ENCODE measurements around the gene ABI3BP.
"Not testable (repeated sequence)": the region's sequence is repeated elsewhere in the genome, so short reads cannot be mapped to it uniquely, and the experiment has no call there.

The ABI3BP gene

DNA sequence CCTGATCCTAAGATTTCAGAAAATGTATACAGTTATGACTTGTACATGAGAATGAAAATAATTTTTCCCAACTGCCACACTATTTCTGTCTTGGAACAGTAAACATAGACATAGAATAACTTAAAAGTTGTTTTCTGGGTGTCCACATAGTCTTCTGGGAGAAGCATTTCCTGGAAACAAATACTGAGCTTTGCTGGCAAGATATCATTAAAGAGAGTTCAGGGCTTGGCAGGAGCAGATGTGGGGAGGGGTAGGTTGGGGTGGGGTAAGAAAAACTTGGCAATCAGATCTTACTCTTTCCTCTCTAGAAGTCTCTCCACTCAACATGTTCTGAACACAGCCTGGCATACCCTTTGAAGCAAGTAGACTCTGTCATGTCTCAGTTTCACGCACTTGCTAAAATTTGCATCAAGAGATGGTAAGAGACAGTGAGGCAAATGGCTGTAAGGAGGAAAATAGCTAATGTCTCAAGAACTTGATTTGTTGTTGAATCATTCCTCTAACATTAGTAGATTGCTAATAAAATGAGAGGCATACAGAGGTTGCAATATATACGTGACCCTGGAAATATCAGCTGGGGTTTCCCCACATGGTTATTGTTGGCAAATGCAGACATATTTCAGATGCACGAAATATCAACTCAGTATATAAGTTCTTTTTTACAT, 27.3 kb upstream of the ABI3BP start:
- Histone ChIP-seq H3K36me3 (ENCODE audit: control insufficient read depth, insufficient read depth, low read length) (no peaks in the 10 kb centered on the region), H3K4me1 (ENCODE audit: control insufficient read depth, insufficient read depth, low read length, poor library complexity, severe bottlenecking) (no peaks in the 10 kb centered on the region), H3K9me3 (ENCODE audit: control insufficient read depth, low read length) (no peaks in the 10 kb centered on the region), H3K4me3 (ENCODE audit: insufficient read depth, low read depth, low read length, poor library complexity, severe bottlenecking) (no peak overlapping the region), H3K27me3 (replicated peaks; ENCODE audit: control insufficient read depth, insufficient read depth, low read length, poor library complexity, severe bottlenecking) (no peaks in the 10 kb centered on the region), H3K27ac (ENCODE audit: insufficient read depth, low read length, poor library complexity, severe bottlenecking) (no peak overlapping the region)
- no peak for DNase-seq

DNA sequence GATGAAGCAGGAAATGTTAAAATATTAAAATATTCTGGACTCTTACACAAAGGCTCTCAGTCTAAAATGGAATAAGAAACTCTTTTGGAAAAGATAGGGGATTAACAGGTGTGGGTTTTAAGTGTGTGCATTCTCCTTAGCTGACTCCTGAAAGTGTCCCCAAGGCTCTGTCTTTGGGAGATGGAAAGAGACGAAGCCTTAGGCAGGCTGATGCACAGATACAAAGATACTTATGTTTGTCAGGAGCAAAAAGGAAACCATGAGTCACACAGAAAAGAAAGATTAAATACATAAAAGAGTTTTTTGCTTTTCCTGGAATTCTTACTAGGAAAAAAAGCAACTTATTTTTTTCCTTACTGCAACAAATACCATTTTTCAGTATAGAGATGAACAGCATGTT, 23.8 kb upstream of the ABI3BP start:
- Histone ChIP-seq H3K36me3 (ENCODE audit: control insufficient read depth, insufficient read depth, low read length) (no peaks in the 10 kb centered on the region), H3K4me1 (ENCODE audit: control insufficient read depth, insufficient read depth, low read length, poor library complexity, severe bottlenecking) (no peaks in the 10 kb centered on the region), H3K27me3 (replicated peaks; ENCODE audit: control insufficient read depth, insufficient read depth, low read length, poor library complexity, severe bottlenecking) (no peaks in the 10 kb centered on the region), H3K27ac (ENCODE audit: insufficient read depth, low read length, poor library complexity, severe bottlenecking) (no peak overlapping the region), H3K4me3 (ENCODE audit: insufficient read depth, low read depth, low read length, poor library complexity, severe bottlenecking) (no peak overlapping the region), H3K9me3 (ENCODE audit: control insufficient read depth, low read length) (no peaks in the 10 kb centered on the region)
- no peak for DNase-seq

DNA sequence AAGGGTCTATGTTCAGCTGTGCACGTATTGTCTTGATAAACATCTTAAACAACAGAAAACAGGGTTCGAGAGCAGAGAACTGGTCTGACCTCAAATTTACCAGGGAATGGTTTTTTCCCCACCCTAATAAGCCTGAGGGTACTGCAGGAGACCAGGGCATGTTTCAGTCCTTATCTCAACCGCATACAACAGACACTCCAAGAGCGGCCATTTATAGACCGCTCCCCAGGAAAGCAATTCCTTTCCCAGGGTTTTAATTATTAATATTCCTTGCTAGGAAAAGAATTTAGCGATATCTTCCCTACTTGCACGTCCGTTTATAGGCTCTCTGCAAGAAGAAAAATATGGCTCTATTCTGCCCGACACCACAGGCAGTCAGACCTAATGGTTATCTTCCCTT, 19.1 kb upstream of the ABI3BP start:
- not testable (repeated sequence) for H3K36me3 ChIP-seq (ENCODE audit: control insufficient read depth, insufficient read depth, low read length); H3K9me3 ChIP-seq (ENCODE audit: control insufficient read depth, low read length); H3K27ac ChIP-seq (ENCODE audit: insufficient read depth, low read length, poor library complexity, severe bottlenecking); H3K27me3 ChIP-seq (replicated peaks; ENCODE audit: control insufficient read depth, insufficient read depth, low read length, poor library complexity, severe bottlenecking); H3K4me3 ChIP-seq (ENCODE audit: insufficient read depth, low read depth, low read length, poor library complexity, severe bottlenecking); H3K4me1 ChIP-seq (ENCODE audit: control insufficient read depth, insufficient read depth, low read length, poor library complexity, severe bottlenecking); DNase-seq

DNA sequence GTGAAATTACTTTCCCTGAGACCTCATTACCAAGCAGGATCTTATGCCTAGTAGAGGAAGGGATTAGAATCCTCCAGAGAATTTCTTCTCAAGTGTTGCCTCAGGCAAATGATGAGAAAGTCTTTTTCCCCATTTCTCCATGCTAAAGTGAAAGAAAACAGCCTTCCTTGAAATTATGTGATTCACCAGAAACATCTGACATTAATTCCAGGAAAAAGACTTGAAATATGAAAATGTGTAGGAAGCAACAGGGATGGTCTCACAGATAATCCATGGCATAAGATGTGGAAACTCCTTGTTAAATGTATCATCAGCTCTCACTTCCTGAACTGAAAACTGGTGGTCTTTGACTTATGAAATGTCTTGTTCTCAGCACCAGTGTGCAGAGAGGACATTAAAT, 17.9 kb upstream of the ABI3BP start:
- Histone ChIP-seq H3K27ac (ENCODE audit: insufficient read depth, low read length, poor library complexity, severe bottlenecking) (no peak overlapping the region), H3K4me1 (ENCODE audit: control insufficient read depth, insufficient read depth, low read length, poor library complexity, severe bottlenecking) (no peaks in the 10 kb centered on the region), H3K27me3 (replicated peaks; ENCODE audit: control insufficient read depth, insufficient read depth, low read length, poor library complexity, severe bottlenecking) (no peaks in the 10 kb centered on the region), H3K9me3 (ENCODE audit: control insufficient read depth, low read length) (no peaks in the 10 kb centered on the region), H3K36me3 (ENCODE audit: control insufficient read depth, insufficient read depth, low read length) (no peaks in the 10 kb centered on the region), H3K4me3 (ENCODE audit: insufficient read depth, low read depth, low read length, poor library complexity, severe bottlenecking) (no peak overlapping the region)
- DNase-seq = no peak

DNA sequence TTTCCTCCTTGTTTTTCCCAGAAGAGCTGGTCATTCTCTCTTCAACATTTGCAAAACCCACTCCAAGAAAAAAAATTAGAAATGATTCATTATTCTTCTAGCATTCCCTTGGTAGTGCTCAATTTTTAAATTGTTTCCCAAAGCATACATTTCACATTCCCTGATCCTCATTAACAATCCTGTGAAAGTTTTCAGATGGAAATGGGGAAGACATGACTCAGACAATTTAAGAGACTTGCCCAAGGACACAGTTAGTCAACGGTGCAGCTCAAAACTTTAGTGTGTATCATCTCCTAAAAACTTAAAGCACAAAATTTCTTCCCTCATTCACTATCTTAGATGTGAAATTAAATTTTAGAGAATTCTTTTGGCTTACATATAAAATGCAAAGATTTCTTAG, 17.1 kb upstream of the ABI3BP start:
- Histone ChIP-seq H3K4me3 (ENCODE audit: insufficient read depth, low read depth, low read length, poor library complexity, severe bottlenecking) (no peak overlapping the region), H3K36me3 (ENCODE audit: control insufficient read depth, insufficient read depth, low read length) (no peaks in the 10 kb centered on the region), H3K27me3 (replicated peaks; ENCODE audit: control insufficient read depth, insufficient read depth, low read length, poor library complexity, severe bottlenecking) (no peaks in the 10 kb centered on the region), H3K27ac (ENCODE audit: insufficient read depth, low read length, poor library complexity, severe bottlenecking) (no peak overlapping the region), H3K4me1 (ENCODE audit: control insufficient read depth, insufficient read depth, low read length, poor library complexity, severe bottlenecking) (no peaks in the 10 kb centered on the region), H3K9me3 (ENCODE audit: control insufficient read depth, low read length) (no peaks in the 10 kb centered on the region)
- no peak for DNase-seq

DNA sequence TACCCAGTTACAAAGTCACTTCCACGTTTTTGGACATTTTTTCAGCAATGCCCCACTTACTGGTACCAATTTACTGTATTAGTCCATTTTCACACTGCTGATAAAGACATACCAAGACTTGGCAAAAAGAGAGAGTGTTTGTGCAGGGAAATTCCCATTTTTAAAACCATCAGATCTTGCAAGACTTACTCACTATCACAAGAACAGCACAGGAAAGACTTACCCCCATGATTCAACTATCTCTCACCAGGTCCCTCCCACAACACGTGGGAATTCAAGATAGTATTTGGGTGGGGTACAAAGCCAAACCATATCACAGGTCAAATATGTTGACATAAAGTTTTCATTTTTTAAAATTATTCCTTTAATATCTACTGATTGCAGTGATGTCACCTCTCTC, 16.2 kb upstream of the ABI3BP start:
- H3K4me3 ChIP-seq (ENCODE audit: insufficient read depth, low read depth, low read length, poor library complexity, severe bottlenecking) = no peak overlapping the region
- H3K27ac ChIP-seq (ENCODE audit: insufficient read depth, low read length, poor library complexity, severe bottlenecking) = no peak overlapping the region
- no peaks in the 10 kb centered on the region for H3K27me3 ChIP-seq (replicated peaks; ENCODE audit: control insufficient read depth, insufficient read depth, low read length, poor library complexity, severe bottlenecking)
- no peaks in the 10 kb centered on the region for H3K36me3 ChIP-seq (ENCODE audit: control insufficient read depth, insufficient read depth, low read length)
- H3K4me1 ChIP-seq (ENCODE audit: control insufficient read depth, insufficient read depth, low read length, poor library complexity, severe bottlenecking) = no peaks in the 10 kb centered on the region
- H3K9me3 ChIP-seq (ENCODE audit: control insufficient read depth, low read length) = no peaks in the 10 kb centered on the region
- DNase-seq = no peak

DNA sequence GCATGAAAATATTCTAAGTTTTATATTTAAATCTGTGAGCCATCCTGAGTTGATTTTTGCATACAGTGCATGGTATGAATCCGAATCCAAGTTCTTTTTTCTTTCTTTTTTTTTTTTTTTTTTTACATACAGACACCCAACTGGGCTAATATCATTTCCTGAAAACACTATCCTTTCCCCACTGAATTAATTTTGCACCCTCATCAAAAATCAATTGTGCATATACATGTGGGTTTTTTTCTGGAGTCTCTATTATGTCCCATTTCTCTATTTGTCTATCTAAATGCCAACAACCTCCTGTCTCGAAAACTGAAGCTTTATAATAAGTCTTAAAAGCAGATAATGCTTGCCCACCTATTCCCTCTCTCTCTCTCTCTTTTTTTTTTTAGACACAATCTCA, 5.9 kb upstream of the ABI3BP start:
- Histone ChIP-seq H3K27ac (ENCODE audit: insufficient read depth, low read length, poor library complexity, severe bottlenecking) (no peak overlapping the region), H3K9me3 (ENCODE audit: control insufficient read depth, low read length) (no peaks in the 10 kb centered on the region), H3K27me3 (replicated peaks; ENCODE audit: control insufficient read depth, insufficient read depth, low read length, poor library complexity, severe bottlenecking) (no peaks in the 10 kb centered on the region), H3K4me1 (ENCODE audit: control insufficient read depth, insufficient read depth, low read length, poor library complexity, severe bottlenecking) (no peaks in the 10 kb centered on the region), H3K36me3 (ENCODE audit: control insufficient read depth, insufficient read depth, low read length) (no peaks in the 10 kb centered on the region), H3K4me3 (ENCODE audit: insufficient read depth, low read depth, low read length, poor library complexity, severe bottlenecking) (no peak overlapping the region)
- no peak for DNase-seq

DNA sequence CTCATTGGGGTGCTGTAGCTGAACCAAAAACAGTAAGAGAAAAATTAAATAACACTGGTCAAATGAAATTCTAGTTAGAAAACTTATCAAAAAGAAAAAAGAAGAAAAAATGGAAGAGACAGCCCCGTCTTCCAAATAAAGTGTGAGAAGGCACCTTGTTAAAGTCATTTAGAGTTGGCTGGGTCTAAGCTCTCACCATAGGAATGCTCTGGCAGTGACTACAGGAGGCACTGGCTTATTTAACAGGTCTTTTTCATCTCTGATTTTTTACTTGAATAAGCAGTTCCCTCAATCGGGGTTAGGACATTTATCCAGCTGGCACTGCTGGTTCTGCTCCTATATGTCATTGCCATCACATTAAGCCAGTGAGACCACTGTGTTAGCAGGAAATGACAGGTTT, 1.6 kb upstream of the ABI3BP start:
- Histone ChIP-seq H3K36me3 (ENCODE audit: control insufficient read depth, insufficient read depth, low read length) (no peaks in the 10 kb centered on the region), H3K4me1 (ENCODE audit: control insufficient read depth, insufficient read depth, low read length, poor library complexity, severe bottlenecking) (no peaks in the 10 kb centered on the region), H3K27me3 (replicated peaks; ENCODE audit: control insufficient read depth, insufficient read depth, low read length, poor library complexity, severe bottlenecking) (no peaks in the 10 kb centered on the region), H3K27ac (ENCODE audit: insufficient read depth, low read length, poor library complexity, severe bottlenecking) (no peak overlapping the region), H3K4me3 (ENCODE audit: insufficient read depth, low read depth, low read length, poor library complexity, severe bottlenecking) (no peak overlapping the region), H3K9me3 (ENCODE audit: control insufficient read depth, low read length) (no peaks in the 10 kb centered on the region)
- DNase-seq = no peak

DNA sequence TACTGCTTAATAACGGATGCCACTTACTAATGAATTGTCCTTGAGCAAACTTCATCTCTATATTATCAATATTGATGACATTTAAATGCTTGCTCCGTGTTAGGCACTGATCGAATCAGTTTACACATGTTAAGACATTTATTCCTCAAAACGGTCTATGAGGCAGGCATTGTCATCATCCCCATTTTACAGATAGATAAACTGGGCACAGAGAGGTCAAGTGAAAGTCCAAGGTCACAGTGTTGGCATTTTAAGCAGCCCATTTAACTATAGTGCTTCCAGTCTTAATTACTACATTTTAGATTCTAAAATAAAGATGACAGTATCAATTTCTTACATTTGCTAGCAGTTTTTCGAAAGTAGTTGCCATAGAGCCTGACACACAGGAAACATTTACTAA, 966 bp upstream of the ABI3BP start:
- no peaks in the 10 kb centered on the region for H3K36me3 ChIP-seq (ENCODE audit: control insufficient read depth, insufficient read depth, low read length)
- H3K4me1 ChIP-seq (ENCODE audit: control insufficient read depth, insufficient read depth, low read length, poor library complexity, severe bottlenecking) = no peaks in the 10 kb centered on the region
- H3K9me3 ChIP-seq (ENCODE audit: control insufficient read depth, low read length) = no peaks in the 10 kb centered on the region
- H3K27me3 ChIP-seq (replicated peaks; ENCODE audit: control insufficient read depth, insufficient read depth, low read length, poor library complexity, severe bottlenecking) = no peaks in the 10 kb centered on the region
- H3K27ac ChIP-seq (ENCODE audit: insufficient read depth, low read length, poor library complexity, severe bottlenecking) = no peak overlapping the region
- DNase-seq = no peak
- H3K4me3 ChIP-seq (ENCODE audit: insufficient read depth, low read depth, low read length, poor library complexity, severe bottlenecking) = no peak overlapping the region

DNA sequence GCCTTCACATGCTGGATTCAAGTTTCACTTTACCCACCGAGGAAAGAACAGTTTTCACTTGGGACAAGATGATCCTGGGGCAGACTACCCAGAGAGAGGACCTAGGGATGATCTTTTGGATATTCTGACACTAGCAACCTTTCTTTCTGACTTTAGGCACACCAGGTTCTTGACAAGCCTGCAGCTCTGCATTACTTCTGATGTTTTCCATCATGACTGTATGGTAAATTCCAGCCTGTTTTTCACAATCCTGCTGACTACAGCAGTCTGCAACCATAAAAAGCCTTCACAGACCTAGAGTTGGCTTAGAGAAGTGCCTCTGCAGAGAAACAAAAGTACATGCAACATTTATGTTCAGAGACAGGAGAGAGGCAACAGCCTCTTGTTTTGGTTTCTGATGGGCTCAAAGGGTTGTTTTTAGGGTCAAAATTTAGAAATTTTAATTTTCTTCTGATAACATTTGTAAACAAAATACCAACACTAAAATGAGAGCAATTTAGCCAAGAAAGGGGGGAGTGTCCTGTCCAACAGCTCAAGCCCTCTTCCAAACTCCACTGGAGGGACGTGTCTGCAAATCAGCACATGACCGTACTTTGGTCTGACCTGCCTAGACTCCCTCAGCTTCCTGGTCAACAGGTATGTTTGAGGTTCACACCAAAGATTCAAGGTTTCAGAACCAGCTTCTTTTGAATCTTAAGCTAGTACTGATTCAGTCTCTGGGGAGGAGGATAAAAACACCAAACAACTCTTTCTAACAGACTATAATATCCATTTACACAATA, 799 bp downstream of the ABI3BP start:
- Histone ChIP-seq H3K27me3 (replicated peaks; ENCODE audit: control insufficient read depth, insufficient read depth, low read length, poor library complexity, severe bottlenecking) (no peaks in the 10 kb centered on the region), H3K4me3 (ENCODE audit: insufficient read depth, low read depth, low read length, poor library complexity, severe bottlenecking) (no peak overlapping the region), H3K4me1 (ENCODE audit: control insufficient read depth, insufficient read depth, low read length, poor library complexity, severe bottlenecking) (no peaks in the 10 kb centered on the region), H3K36me3 (ENCODE audit: control insufficient read depth, insufficient read depth, low read length) (no peaks in the 10 kb centered on the region), H3K9me3 (ENCODE audit: control insufficient read depth, low read length) (no peaks in the 10 kb centered on the region), H3K27ac (ENCODE audit: insufficient read depth, low read length, poor library complexity, severe bottlenecking) (no peak overlapping the region)
- DNase-seq = no peak
